Muscle of arm (tissue), 14 donors: ENCODE data around the gene FYN. TPM values are rescaled to one million over a fixed set of nuclear protein-coding genes. Genes with fewer than 3 reads are reported as not detected.
"Not testable (repeated sequence)": the region's sequence is repeated elsewhere in the genome, so short reads cannot be mapped to it uniquely, and the experiment has no call there.

ENCODE experiments used
- DNase-seq: peaks from one replicate; pipeline ENCODE4 v3.0.0-alpha.2; 2013
- long read RNA-seq, 11 donors: transcript quantifications; one replicate each; lab custom pipeline, GENCODE V29; 2026
- polyA plus RNA-seq, 12 donors: library from polyadenylated mRNA; unstranded; fragments of 120-200 nt; gene quantifications; one replicate each; pipeline ENCODE4 v1.2.1, GENCODE V29; 2013; ENCODE audit not compliant: insufficient read length in 12 of 12

Gene FYN
- polyA plus RNA-seq: 100 to 1,000 TPM in 10 of 12 donors, 10 to 100 TPM in 1, not detected in 1; 98.4 to 184 (median 152) TPM
- long read RNA-seq, donor 1, partial matches to known transcripts: 14 of 19 reads
- long read RNA-seq, donor 1, other reads (novel, unspliced or antisense): 0 of 19 reads
- long read RNA-seq, donor 2, transcript FYN-202 (14 exons, 3,628 nt): major isoform, 9 of 26 reads
- long read RNA-seq, donor 2, partial matches to known transcripts: 13 of 26 reads
- long read RNA-seq, donor 2, other reads (novel, unspliced or antisense): 0 of 26 reads
- long read RNA-seq, donor 3, partial matches to known transcripts: 17 of 20 reads
- long read RNA-seq, donor 3, other reads (novel, unspliced or antisense): 0 of 20 reads
- long read RNA-seq, donor 4, partial matches to known transcripts: 0 of 4 reads
- long read RNA-seq, donor 4, other reads (novel, unspliced or antisense): 0 of 4 reads
- long read RNA-seq, donor 5, transcript FYN-202 (14 exons, 3,628 nt): major isoform, 12 of 31 reads
- long read RNA-seq, donor 5, partial matches to known transcripts: 8 of 31 reads
- long read RNA-seq, donor 5, other reads (novel, unspliced or antisense): 6 of 31 reads
- long read RNA-seq, donor 6, transcript FYN-202 (14 exons, 3,628 nt): major isoform, 6 of 16 reads
- long read RNA-seq, donor 6, partial matches to known transcripts: 8 of 16 reads
- long read RNA-seq, donor 6, other reads (novel, unspliced or antisense): 0 of 16 reads
- long read RNA-seq, donor 7, partial matches to known transcripts: 12 of 19 reads
- long read RNA-seq, donor 7, other reads (novel, unspliced or antisense): 0 of 19 reads
- long read RNA-seq, donor 8, transcript FYN-202 (14 exons, 3,628 nt): major isoform, 16 of 42 reads
- long read RNA-seq, donor 8, partial matches to known transcripts: 24 of 42 reads
- long read RNA-seq, donor 8, other reads (novel, unspliced or antisense): 0 of 42 reads
- long read RNA-seq, donor 9, partial matches to known transcripts: 0 of 4 reads
- long read RNA-seq, donor 9, other reads (novel, unspliced or antisense): 0 of 4 reads
- long read RNA-seq, donor 10, transcript FYN-202 (14 exons, 3,628 nt): major isoform, 10 of 26 reads
- long read RNA-seq, donor 10, partial matches to known transcripts: 14 of 26 reads
- long read RNA-seq, donor 10, other reads (novel, unspliced or antisense): 0 of 26 reads
- long read RNA-seq, donor 11, transcript FYN-202 (14 exons, 3,628 nt): major isoform, 8 of 33 reads
- long read RNA-seq, donor 11, partial matches to known transcripts: 16 of 33 reads
- long read RNA-seq, donor 11, other reads (novel, unspliced or antisense): 5 of 33 reads

DNA sequence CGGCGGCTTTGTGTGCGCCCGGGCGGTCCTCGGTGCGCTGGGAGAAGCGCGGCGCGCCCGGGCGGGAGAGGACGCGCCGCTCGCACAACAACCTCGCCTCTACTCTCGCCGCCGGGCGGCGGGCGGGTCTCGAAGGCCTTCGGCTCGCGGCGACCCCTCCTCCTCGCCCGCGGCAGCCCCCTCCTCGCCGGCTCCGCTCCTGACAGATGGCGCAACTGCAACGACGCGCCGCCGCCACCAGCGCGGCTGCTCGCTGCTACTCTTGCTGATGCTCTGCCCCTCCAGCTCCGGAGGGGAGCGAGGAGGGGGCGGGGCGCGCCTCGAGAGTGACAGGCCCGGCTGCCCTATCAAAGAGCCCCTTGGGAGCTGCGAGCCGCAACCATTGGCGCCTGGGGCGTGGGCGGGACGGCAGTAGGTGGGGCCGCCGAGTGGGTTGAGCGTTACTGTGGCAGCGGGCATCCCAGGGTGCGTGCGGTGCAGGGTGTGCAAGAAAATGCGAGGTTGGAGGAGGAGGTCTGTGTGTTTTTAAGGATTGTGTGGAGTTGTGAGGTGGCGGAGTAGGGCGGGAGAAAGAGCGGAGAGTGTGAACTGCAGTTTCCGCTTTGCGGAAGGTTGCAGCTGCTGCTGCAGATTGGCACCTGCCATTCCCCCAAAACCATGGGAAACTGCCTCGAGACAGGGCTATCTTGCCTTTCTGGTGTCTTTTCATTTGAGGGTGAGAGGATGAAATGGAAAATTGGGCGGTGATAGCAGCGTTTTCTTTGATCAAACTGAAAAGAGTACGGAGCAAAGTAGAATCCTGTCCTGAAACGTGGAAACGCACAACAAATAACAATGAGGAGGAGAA lies at the start of gene FYN:
FYN (minus strand) TSS at position 275 of the 847 bp plus-strand sequence. CDS start 153,401 bp downstream, outside the sequence.
- peak; percentile 98 for DNase-seq

- DNase-seq: no peak
These were observed 49.4 kb upstream of the FYN start for GRCh38 chr6:111922454-111923297.

DNA sequence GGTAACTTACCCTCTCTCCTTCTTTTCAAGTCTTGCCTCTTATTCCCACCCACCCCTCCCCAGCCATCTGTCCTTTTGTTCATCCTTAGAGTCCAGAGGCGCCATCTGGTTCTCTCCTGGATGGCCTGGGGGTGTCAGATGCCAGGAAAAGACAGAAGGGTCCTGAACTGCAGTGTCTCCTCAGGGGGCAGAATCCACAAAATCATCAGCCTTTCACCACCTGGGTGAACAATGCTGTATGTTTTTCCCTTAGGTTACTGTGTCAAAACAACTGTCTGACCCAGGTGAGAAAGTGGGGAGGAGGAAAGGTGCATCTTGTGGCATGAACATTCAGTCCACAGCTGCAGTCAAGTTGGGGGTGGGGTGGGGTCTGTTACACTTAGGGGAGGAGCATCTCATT lies 47.9 kb upstream of the FYN start:
- DNase-seq: no peak

DNA sequence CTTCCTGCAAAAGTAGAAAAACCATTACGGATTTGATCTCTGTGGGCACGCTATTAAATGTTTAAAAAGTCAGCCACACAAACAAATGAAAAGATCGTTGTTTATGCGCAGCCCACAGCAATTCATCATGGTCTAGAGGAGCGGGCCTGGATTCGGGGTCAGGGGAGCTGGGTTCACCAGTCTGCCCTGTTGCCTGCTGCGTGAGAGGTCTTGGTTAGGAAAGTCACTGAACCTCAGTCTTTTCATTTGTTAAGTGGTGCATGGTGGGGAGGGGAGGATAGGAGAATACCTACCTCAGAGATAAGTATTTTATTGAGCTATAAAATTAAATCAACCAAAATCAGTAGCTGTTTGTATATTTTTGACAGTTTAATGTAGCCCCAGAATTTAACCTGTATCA lies 47.3 kb upstream of the FYN start:
- no peak for DNase-seq

GRCh38 chr6:111918825-111919224 lies 45.6 kb upstream of the FYN start:
- peak; percentile 53 for DNase-seq

DNA sequence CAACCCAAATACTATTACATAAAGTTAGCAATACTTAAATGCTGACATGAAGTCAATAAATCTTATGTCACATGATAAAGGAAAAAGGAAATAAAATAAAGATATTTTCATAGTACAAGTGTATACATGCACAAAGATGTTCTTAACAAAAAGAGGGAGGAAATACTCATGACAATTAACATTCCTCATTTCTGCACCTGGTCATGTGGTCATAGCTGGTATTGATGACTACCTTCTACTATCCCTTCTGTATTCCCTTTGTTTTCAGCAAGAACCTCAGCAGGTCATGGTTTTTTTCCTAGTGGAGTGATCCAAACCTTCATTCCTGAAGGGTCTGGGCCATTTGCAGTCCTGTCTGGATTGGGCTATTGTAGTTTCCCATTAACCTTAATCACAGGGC lies 43.5 kb upstream of the FYN start:
- DNase-seq: no peak

DNA sequence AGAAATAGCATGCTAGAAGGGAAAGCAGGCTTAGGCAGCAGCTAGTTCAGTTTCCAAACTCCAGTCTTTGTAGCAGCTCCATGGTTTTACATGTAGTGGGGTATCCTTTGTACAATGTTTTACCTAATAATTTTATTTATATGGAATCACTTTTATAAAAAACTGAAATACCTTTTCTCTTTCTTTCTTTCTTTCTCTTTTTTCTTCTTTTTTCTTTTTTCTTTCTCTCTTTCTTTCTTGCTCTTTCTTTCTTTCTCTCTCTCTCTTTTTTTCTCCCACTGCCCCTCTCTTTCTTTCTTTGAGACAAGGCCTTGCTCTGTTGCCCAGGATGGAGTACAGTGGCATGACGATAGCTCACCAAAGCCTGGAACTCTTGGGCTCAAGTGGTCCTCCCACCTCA lies 41.4 kb upstream of the FYN start:
- DNase-seq: no peak

DNA sequence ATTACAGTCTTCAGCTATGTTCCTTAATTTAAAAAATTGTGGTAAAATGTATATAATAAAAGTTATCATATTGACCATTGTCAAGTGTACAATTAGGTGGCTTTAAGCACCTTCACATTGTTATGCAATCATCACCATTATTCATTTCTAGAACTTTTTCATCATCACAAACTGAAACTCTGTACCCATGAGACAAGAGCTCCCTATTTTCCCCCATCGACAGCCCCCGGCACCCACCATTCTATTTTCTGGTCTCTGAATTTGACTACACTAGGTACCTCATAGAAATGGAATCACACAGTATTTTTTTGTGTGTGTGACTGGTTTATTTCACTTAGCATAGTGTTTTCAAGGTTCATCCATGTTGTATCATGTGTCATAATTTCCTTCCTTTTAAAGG lies 39.7 kb upstream of the FYN start:
- DNase-seq: no peak

DNA sequence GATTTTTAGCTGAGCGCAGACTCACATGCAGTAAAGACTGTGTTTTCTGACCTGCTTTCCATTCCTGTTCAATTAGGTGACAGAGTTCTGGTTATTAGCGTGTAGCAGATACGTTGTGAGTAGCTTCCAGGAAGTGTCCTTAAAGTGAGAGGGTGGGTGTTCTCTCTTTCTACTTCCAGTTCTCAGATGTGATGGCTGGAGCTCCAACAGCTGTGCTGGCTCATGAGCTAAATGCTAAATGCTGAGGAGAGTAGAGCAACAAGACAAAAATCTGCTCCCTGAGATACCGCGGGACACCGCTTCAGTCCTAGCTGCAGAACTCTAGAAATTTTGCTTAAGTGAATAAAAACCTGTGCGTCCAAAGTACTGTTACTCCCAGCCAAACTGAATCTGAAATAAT lies 38.2 kb upstream of the FYN start:
- no peak for DNase-seq

DNA sequence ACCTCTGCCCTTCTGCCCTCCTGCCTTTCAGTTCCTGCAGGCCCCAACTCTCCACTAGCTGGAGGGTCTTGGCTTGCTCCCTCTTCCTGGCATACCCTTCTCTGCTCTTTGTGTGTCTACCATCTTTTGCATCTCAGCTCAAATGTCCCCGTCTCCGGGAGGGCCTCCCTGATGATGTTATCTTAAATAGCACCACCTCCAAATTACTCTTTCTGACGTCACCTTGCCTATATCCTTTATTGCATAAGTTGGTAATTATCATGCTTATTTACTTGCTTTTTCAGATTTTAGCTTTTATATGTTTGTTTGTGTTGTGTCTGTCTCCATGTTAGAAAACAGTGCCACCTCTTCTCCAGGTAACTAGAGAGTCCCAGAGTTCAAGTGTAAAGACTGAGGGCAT lies 36.0 kb upstream of the FYN start:
- DNase-seq: no peak

DNA sequence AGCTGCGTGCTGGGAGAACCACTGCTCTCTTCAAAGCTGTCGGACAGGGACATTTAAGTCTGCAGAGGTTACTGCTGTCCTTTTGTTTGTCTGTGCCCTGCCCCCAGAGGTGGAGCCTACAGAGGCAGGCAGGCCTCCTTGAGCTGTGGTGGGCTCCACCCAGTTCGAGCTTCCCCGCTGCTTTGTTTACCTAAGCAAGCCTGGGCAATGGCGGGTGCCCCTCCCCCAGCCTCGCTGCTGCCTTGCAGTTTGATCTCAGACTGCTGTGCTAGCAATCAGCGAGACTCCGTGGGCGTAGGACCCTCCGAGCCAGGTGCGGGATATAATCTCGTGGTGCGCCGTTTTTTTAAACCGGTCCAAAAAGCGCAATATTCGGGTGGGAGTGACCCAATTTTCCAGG lies 35.1 kb upstream of the FYN start:
- DNase-seq: not testable (repeated sequence)

DNA sequence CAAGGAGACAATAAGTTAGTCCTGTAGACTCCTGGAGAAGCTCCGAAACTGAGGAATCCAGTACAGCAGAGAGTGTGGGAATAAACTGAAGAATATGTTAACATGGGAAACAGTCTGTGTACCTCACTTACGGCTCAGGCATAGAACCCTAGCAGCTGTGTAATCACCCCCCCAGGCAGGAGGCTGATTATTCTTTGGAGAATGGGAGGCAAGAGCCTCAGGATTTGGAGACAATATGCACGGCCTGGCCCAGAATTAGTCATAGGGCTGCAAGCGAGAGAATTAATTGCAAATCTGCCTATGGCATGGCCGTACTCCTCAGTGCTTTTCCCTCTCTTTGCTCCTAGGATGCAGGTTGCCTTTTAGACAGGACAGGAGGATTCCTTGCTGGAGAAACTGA lies 27.5 kb upstream of the FYN start:
- DNase-seq: no peak

DNA sequence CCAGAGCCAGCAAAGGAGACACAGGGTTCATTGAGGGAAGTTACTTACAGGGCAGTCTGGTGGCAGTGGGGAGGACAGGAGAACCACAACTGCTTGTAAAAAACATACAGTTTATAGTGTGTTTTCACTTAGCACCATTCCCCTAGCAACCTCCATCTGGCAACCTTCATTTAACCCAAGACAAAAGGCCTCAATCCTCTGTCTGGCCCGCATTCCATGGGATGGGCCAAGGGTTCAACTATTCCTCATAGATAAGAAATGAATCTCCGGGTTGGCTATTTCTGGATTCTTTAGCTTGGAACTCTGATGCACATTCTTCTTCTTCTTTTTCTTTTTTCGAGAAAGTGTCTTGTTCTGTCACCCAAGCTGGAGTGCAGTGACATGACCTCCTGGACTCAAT lies 26.3 kb upstream of the FYN start:
- DNase-seq: no peak

DNA sequence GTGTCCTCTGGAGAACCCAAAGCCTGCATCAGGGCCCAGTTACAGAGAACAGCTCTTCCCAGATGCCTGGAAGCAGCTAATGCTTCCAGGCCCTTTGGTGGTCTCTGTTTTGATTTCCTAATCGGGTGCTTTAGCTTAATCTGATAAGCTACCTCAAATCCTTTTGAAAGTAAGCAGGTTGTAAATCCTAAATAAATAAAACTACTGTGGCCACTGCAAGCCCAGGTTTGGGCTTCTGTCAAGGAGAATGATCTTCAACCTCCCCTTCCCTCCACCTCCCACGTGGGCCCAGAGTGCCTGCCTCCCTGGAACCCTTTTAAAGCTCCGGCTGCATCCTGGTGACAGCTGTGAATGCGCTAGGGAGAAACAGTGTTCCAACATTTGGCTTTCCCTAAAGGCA lies 25.2 kb upstream of the FYN start:
- DNase-seq: no peak

GRCh38 chr6:111894951-111895350 lies 21.7 kb upstream of the FYN start:
- no peak for DNase-seq

GRCh38 chr6:111894272-111894671 lies 21.0 kb upstream of the FYN start:
- no peak for DNase-seq

DNA sequence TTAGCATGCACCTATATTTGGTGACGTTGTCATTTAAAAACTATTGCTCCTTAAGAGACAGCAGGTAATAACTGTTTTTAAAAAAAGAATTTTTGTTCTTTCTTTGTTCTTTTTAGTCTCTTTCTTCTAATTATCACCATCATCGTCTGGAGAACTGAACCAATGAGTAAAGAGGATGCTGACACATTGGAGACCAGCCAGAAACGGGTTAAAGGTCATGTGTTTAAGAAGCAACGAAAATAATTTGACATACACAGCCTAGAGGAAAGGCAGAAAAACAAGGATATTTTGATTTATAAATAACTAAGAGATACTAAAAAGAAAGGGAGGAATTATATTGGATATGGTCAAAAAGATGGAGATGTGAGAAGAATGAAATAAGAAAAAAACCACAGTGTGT lies 19.2 kb upstream of the FYN start:
- no peak for DNase-seq

GRCh38 chr6:111890988-111891387 lies 17.7 kb upstream of the FYN start:
- no peak for DNase-seq

- peak; percentile 76 for DNase-seq
These were observed 15.9 kb upstream of the FYN start for GRCh38 chr6:111888928-111889695.
